Measurements from ENCODE around the gene XPO6.

XPO6 gene

DNA sequence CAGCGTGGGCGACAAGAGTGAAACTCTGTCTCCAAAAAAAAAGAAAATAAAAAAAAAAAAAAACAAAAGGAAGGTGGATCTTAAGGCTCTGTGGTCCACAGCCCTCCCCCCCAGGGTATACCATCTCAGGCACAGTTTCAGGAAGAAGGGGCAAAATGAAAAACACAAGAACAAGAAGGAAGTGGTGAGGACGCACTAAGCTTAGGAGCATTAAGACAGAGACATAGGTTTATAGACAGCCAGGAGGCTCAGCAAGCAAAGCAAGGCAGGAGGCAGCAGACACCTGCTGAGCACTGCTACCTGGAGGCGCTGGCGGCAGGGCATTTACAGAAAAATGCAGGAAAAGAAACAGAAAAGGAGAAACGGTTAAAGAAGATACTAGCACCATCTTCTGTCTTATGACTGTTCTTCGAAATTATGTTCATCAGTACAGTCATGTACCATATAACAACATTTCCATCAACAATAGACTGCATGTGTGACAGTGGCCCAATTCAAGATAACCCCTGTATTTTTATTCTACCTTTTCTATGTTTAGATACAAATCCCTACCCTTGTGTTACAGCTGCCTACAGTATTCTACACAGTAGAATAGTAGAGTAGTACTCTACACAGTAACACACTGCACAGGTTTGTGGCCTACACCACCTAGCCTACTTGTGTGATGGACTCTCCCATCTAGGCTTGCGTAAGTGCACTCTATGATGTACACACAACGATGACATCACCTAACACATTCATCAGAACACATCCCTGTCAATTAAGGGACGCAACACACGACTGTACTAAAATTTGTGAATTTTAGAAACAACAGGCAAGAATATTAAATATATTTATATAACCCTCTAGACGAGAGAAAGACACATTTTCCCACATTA, 62.5 kb downstream of the XPO6 start:
- H3K36me3 ChIP-seq (ENCODE audit: insufficient read depth), result peaks cover 28% of the 10 kb centered on the region; the same call in 1 of the 2 replicates
- TF ChIP-seq, protein P1, sequence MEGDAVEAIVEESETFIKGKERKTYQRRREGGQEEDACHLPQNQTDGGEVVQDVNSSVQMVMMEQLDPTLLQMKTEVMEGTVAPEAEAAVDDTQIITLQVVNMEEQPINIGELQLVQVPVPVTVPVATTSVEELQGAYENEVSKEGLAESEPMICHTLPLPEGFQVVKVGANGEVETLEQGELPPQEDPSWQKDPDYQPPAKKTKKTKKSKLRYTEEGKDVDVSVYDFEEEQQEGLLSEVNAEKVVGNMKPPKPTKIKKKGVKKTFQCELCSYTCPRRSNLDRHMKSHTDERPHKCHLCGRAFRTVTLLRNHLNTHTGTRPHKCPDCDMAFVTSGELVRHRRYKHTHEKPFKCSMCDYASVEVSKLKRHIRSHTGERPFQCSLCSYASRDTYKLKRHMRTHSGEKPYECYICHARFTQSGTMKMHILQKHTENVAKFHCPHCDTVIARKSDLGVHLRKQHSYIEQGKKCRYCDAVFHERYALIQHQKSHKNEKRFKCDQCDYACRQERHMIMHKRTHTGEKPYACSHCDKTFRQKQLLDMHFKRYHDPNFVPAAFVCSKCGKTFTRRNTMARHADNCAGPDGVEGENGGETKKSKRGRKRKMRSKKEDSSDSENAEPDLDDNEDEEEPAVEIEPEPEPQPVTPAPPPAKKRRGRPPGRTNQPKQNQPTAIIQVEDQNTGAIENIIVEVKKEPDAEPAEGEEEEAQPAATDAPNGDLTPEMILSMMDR (conservative IDR thresholded peaks at IDR 0.05; ENCODE audit: low read depth, low read length), result no peak
- H3K4me1 ChIP-seq (ENCODE audit: low read depth, poor library complexity, severe bottlenecking), result peaks cover 45% of the 10 kb centered on the region
- H3K27me3 ChIP-seq (ENCODE audit: insufficient read depth, low read depth), result no peaks in the 10 kb centered on the region
- H2AFZ ChIP-seq (ENCODE audit: low read depth), result no peak overlapping the region
- peaks cover 3% of the 10 kb centered on the region; the same call in 1 of the 2 replicates for H3K79me2 ChIP-seq (ENCODE audit: insufficient read depth, low read depth)
- no peak overlapping the region for H3K4me2 ChIP-seq
- H3K27ac ChIP-seq, result no peak overlapping the region
- H4K20me1 ChIP-seq (ENCODE audit: insufficient read depth), result no peaks in the 10 kb centered on the region; the same call in 1 of the 2 replicates
- no peak overlapping the region for H3K4me3 ChIP-seq (IDR thresholded peaks at IDR 0.05; ENCODE audit: insufficient read depth, low read depth, low read length)
- H3K9ac ChIP-seq, result no peak overlapping the region

DNA sequence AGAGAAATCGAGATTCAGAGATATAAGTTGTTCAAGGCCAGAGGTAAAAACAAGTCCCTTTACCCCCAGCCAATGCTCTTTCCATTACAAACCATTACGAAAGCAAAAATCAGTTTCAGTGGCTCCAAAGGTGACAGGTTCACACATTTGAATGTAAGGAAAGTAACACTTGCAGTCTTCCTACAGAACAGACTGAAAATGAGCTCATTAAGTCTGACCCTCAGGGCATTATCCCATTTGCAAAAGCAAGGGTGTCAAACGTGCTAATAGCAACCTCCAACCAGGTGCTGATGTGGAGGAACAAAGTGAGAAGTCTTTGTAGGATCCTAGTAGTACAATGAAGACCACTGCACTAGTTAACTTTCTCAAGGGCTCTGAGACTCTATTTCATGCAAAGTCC, 65.2 kb downstream of the XPO6 start:
- Histone ChIP-seq H3K36me3 (ENCODE audit: insufficient read depth) (peaks cover 21% of the 10 kb centered on the region; the same call in 1 of the 2 replicates), H3K27ac (peak overlapping the region; percentile 19; the same call in 1 of the 2 replicates), H3K9ac (no peak overlapping the region), H3K27me3 (ENCODE audit: insufficient read depth, low read depth) (no peaks in the 10 kb centered on the region), H3K4me3 (IDR thresholded peaks at IDR 0.05; ENCODE audit: insufficient read depth, low read depth, low read length) (no peak overlapping the region), H3K79me2 (ENCODE audit: insufficient read depth, low read depth) (peaks cover 7% of the 10 kb centered on the region; the same call in 1 of the 2 replicates), H3K4me2 (peak overlapping the region; percentile 19; the same call in 1 of the 2 replicates), H3K4me1 (ENCODE audit: low read depth, poor library complexity, severe bottlenecking) (peaks cover 73% of the 10 kb centered on the region), H2AFZ (ENCODE audit: low read depth) (no peak overlapping the region), H4K20me1 (ENCODE audit: insufficient read depth) (peaks cover 5% of the 10 kb centered on the region; the same call in 1 of the 2 replicates)
- TF ChIP-seq, protein P1 (conservative IDR thresholded peaks at IDR 0.05; ENCODE audit: low read depth, low read length), result no peak

DNA sequence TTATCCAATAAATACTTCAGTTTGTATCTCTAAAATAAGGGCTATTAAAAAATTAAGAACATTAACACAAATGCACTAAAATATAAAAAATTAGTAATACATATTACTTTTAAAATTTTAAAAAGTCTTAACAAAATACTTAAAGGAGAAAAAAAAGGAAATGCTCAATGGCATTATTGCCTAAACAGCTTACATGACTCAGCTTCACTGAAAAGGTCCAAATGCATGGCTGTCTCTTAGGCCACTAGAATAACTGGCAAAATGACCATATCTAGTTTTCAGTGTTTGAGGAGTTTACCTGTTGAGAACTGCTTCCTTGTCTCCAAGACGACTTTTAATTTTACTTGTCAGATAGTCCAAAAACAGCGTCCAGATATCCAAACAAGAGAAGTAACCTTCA, 66.0 kb downstream of the XPO6 start:
- peaks cover 9% of the 10 kb centered on the region; the same call in 1 of the 2 replicates for H3K79me2 ChIP-seq (ENCODE audit: insufficient read depth, low read depth)

DNA sequence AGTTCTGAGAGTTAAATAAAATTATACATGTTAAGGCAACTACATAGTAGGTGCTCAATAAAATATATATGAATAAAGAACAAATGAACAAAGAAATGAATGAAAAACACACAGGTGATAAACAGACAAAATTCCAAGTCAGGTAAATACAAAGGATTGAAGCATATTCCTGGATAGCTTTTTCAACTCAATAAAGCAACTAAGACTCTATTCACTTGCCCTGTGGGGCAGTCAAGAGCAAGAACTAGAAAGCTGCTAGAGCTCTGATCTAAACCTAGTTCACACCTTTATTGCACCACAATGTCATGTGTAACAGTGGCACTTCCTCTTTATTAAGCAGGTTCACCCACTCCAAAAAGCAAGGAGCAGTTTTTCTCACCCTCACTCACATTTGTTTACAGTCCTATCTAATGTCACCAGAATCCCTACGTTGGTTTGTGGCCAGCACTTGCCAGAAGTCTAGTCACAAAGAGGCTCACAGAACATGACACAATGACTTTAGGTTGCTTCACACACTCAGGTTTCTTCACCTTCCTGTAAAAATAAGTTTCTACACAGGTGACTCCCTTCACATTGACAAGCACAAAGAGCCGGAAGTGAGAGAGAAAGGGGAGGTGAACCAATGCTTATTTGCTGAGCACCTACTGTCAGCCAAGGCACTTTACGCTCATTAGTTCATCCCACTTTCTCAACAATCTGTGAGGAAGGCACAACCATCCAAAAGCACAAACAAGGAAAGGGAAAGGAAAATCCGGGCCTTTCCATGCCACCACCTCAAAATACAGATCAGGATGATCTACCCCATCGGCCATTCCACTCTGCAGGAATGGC, 70.8 kb downstream of the XPO6 start:
- TF ChIP-seq, protein P1 (conservative IDR thresholded peaks at IDR 0.05; ENCODE audit: low read depth, low read length), result no peak
- Histone ChIP-seq H3K79me2 (ENCODE audit: insufficient read depth, low read depth) (peaks cover 24% of the 10 kb centered on the region; the same call in 1 of the 2 replicates), H3K4me1 (ENCODE audit: low read depth, poor library complexity, severe bottlenecking) (peaks cover 87% of the 10 kb centered on the region), H3K27ac (peak overlapping the region; percentile 30; the same call in 1 of the 2 replicates), H3K36me3 (ENCODE audit: insufficient read depth) (no peaks in the 10 kb centered on the region), H2AFZ (ENCODE audit: low read depth) (no peak overlapping the region), H3K4me3 (IDR thresholded peaks at IDR 0.05; ENCODE audit: insufficient read depth, low read depth, low read length) (no peak overlapping the region), H4K20me1 (ENCODE audit: insufficient read depth) (0 out of 2 replicates have a peak, but pooled peaks cover 11% of the 10 kb centered on the region), H3K27me3 (ENCODE audit: insufficient read depth, low read depth) (no peaks in the 10 kb centered on the region), H3K4me2 (peak overlapping the region; percentile 47; the same call in 1 of the 2 replicates), H3K9ac (no peak overlapping the region)

More for the DNA sequence above, 66.0 kb downstream of the XPO6 start:
- H2AFZ ChIP-seq (ENCODE audit: low read depth), result no peak overlapping the region
- no peak overlapping the region; the same call in 1 of the 2 replicates for H3K4me2 ChIP-seq
- peaks cover 80% of the 10 kb centered on the region for H3K4me1 ChIP-seq (ENCODE audit: low read depth, poor library complexity, severe bottlenecking)
- peaks cover 10% of the 10 kb centered on the region; the same call in 1 of the 2 replicates for H4K20me1 ChIP-seq (ENCODE audit: insufficient read depth)
- no peak overlapping the region for H3K4me3 ChIP-seq (IDR thresholded peaks at IDR 0.05; ENCODE audit: insufficient read depth, low read depth, low read length)
- TF ChIP-seq, protein P1 (conservative IDR thresholded peaks at IDR 0.05; ENCODE audit: low read depth, low read length), result no peak
- no peak overlapping the region for H3K9ac ChIP-seq
- no peak overlapping the region for H3K27ac ChIP-seq
- no peaks in the 10 kb centered on the region for H3K27me3 ChIP-seq (ENCODE audit: insufficient read depth, low read depth)
- peaks cover 17% of the 10 kb centered on the region; the same call in 1 of the 2 replicates for H3K36me3 ChIP-seq (ENCODE audit: insufficient read depth)
